Ishikawa (cell line): ENCODE results near the gene CLN6.

ENCODE experiments used
- CEBPB ChIP-seq: IDR thresholded peaks from 2 replicates; pipeline ENCODE4 v1.6.1; 2012
- CREB1 ChIP-seq: IDR thresholded peaks from 2 replicates; pipeline ENCODE4 v1.6.1; 2012; ENCODE audit warnings: low read depth
- EGR1 ChIP-seq: IDR thresholded peaks from 2 replicates; pipeline ENCODE4 v1.6.1; 2012
- EP300 ChIP-seq: IDR thresholded peaks from 2 replicates; pipeline ENCODE4 v1.6.1; 2012; ENCODE audit warnings: borderline replicate concordance
- FOXM1 ChIP-seq: IDR thresholded peaks from 2 replicates; pipeline ENCODE4 v1.6.1; 2012; ENCODE audit warnings: low read depth, borderline replicate concordance
- RAD21 ChIP-seq: IDR thresholded peaks from 2 replicates; pipeline ENCODE4 v1.6.1; 2012; ENCODE audit warnings: low read depth
- REST ChIP-seq: IDR thresholded peaks from 2 replicates; pipeline ENCODE4 v1.6.1; 2012; ENCODE audit warnings: low read depth, mild to moderate bottlenecking
- TAF1 ChIP-seq: IDR thresholded peaks from 2 replicates; pipeline ENCODE4 v1.6.1; 2012; ENCODE audit warnings: low read depth, mild to moderate bottlenecking
- TCF12 ChIP-seq: IDR thresholded peaks from 2 replicates; pipeline ENCODE4 v1.6.1; 2012; ENCODE audit warnings: low read depth
- TEAD4 ChIP-seq: IDR thresholded peaks from 2 replicates; pipeline ENCODE4 v1.6.1; 2012
- ZBTB7A ChIP-seq: IDR thresholded peaks from 2 replicates; pipeline ENCODE4 v1.6.1; 2012; ENCODE audit warnings: low read depth

GRCh38 chr15:68228143-68228970 is 1.2 kb downstream of the CLN6 start:
- TF ChIP-seq REST (no peak), EGR1 (no peak), RAD21 (no peak), EP300 (no peak), TCF12 (no peak), TAF1 (no peak), CEBPB (no peak), ZBTB7A (no peak; the same call in 1 of the 2 replicates), FOXM1 (no peak), CREB1 (no peak), TEAD4 (no peak)
